KMS-11 (cell line): ENCODE results near the gene SCLT1.
"Not testable (repeated sequence)": the region's sequence is repeated elsewhere in the genome, so short reads cannot be mapped to it uniquely, and the experiment has no call there.

Source experiments
- H2AFZ ChIP-seq: fragments of 200-600 bp; sonication (generic); 2 replicates; pipeline ENCODE4 v1.6.1; 2016; ENCODE audit warnings: antibody characterized with exemption, mixed run types, low read depth
- H3K27ac ChIP-seq: fragments of 200-600 bp; sonication (generic); 2 replicates; pipeline ENCODE4 v1.6.1; 2016; ENCODE audit warnings: mild to moderate bottlenecking, mixed run types
- H3K27me3 ChIP-seq: fragments of 200-600 bp; sonication (generic); 2 replicates; pipeline ENCODE4 v1.6.1; 2017; ENCODE audit warnings: mild to moderate bottlenecking, low read depth, mixed run types, moderate library complexity; ENCODE audit not compliant: insufficient read depth
- H3K36me3 ChIP-seq: fragments of 200-600 bp; sonication (generic); 2 replicates; pipeline ENCODE4 v1.6.1; 2017; ENCODE audit warnings: mild to moderate bottlenecking, mixed run types; ENCODE audit not compliant: insufficient read depth
- H3K4me1 ChIP-seq: fragments of 200-600 bp; sonication (generic); 2 replicates; pipeline ENCODE4 v1.6.1; 2016; ENCODE audit warnings: mild to moderate bottlenecking, low read depth, mixed run types; ENCODE audit not compliant: poor library complexity, severe bottlenecking
- H3K4me2 ChIP-seq: fragments of 200-600 bp; sonication (generic); 2 replicates; pipeline ENCODE4 v1.7.0; 2016; ENCODE audit warnings: mild to moderate bottlenecking, mixed run types
- H3K4me3 ChIP-seq: fragments of 200-600 bp; sonication (generic); IDR thresholded peaks from 2 replicates; pipeline ENCODE4 v1.6.1; 2017; ENCODE audit warnings: low read depth, low read length, mixed read lengths; ENCODE audit not compliant: insufficient read depth
- H3K79me2 ChIP-seq: fragments of 200-600 bp; sonication (generic); 2 replicates; pipeline ENCODE4 v1.6.1; 2016; ENCODE audit warnings: low read depth, mixed run types; ENCODE audit not compliant: insufficient read depth
- H3K9ac ChIP-seq: fragments of 200-600 bp; sonication (generic); 2 replicates; pipeline ENCODE4 v1.6.1; 2016; ENCODE audit warnings: mild to moderate bottlenecking, mixed run types
- H4K20me1 ChIP-seq: fragments of 200-600 bp; sonication (generic); 2 replicates; pipeline ENCODE4 v1.6.1; 2016; ENCODE audit warnings: mild to moderate bottlenecking, mixed run types; ENCODE audit not compliant: insufficient read depth
- CTCF ChIP-seq: fragments of 200-600 bp; sonication (generic); conservative IDR thresholded peaks from 2 replicates; pipeline ENCODE4 v1.6.1; 2017; ENCODE audit warnings: low read depth, mild to moderate bottlenecking, antibody characterized with exemption, low read length, moderate library complexity, mixed read lengths

Gene SCLT1

GRCh38 chr4:129077326-129077725, 16.0 kb downstream of the SCLT1 start:
- Histone ChIP-seq H3K27ac (no peak overlapping the region), H3K36me3 (peaks cover 6% of the 10 kb centered on the region; the same call in 1 of the 2 replicates), H3K27me3 (no peaks in the 10 kb centered on the region), H4K20me1 (no peaks in the 10 kb centered on the region), H3K9ac (no peak overlapping the region), H3K4me3 (no peak overlapping the region), H3K4me2 (no peak overlapping the region), H2AFZ (no peak overlapping the region), H3K79me2 (peaks cover 3% of the 10 kb centered on the region; the same call in 1 of the 2 replicates), H3K4me1 (peaks cover 2% of the 10 kb centered on the region)
- TF ChIP-seq CTCF, result no peak

- H4K20me1 ChIP-seq, H3K36me3 ChIP-seq, H3K79me2 ChIP-seq, H3K4me2 ChIP-seq, H3K27ac ChIP-seq, H3K4me3 ChIP-seq, H2AFZ ChIP-seq, H3K27me3 ChIP-seq, H3K4me1 ChIP-seq, H3K9ac ChIP-seq: not testable (repeated sequence)
Measured at GRCh38 chr4:129069537-129069936, 23.8 kb downstream of the SCLT1 start.

- no peaks in the 10 kb centered on the region for H4K20me1 ChIP-seq
- H3K4me1 ChIP-seq, result peaks cover 9% of the 10 kb centered on the region
- H3K4me3 ChIP-seq, result no peak overlapping the region
- H3K9ac ChIP-seq, result no peak overlapping the region
- H3K4me2 ChIP-seq, result no peak overlapping the region
- H3K27me3 ChIP-seq, result no peaks in the 10 kb centered on the region
- TF ChIP-seq CTCF, result no peak
- H2AFZ ChIP-seq, result no peak overlapping the region
- no peaks in the 10 kb centered on the region for H3K79me2 ChIP-seq
- no peak overlapping the region for H3K27ac ChIP-seq
- no peaks in the 10 kb centered on the region; the same call in 1 of the 2 replicates for H3K36me3 ChIP-seq
Measured at GRCh38 chr4:129064717-129065116, 28.6 kb downstream of the SCLT1 start.

GRCh38 chr4:129063640-129064039, 29.7 kb downstream of the SCLT1 start:
- H2AFZ ChIP-seq, result no peak overlapping the region
- no peak overlapping the region for H3K4me3 ChIP-seq
- no peaks in the 10 kb centered on the region for H4K20me1 ChIP-seq
- H3K79me2 ChIP-seq, result no peaks in the 10 kb centered on the region
- no peaks in the 10 kb centered on the region; the same call in 1 of the 2 replicates for H3K36me3 ChIP-seq
- H3K4me1 ChIP-seq, result peaks cover 9% of the 10 kb centered on the region
- no peak for TF ChIP-seq CTCF
- no peak overlapping the region for H3K9ac ChIP-seq
- no peak overlapping the region for H3K4me2 ChIP-seq
- no peak overlapping the region for H3K27ac ChIP-seq
- H3K27me3 ChIP-seq, result no peaks in the 10 kb centered on the region

- Histone ChIP-seq H3K4me1 (peaks cover 9% of the 10 kb centered on the region), H3K36me3 (no peaks in the 10 kb centered on the region; the same call in 1 of the 2 replicates), H3K27ac (no peak overlapping the region), H4K20me1 (no peaks in the 10 kb centered on the region), H2AFZ (no peak overlapping the region), H3K4me3 (no peak overlapping the region), H3K4me2 (no peak overlapping the region), H3K9ac (no peak overlapping the region), H3K27me3 (no peaks in the 10 kb centered on the region), H3K79me2 (no peaks in the 10 kb centered on the region)
- no peak for TF ChIP-seq CTCF
Measured at GRCh38 chr4:129062580-129062979, 30.8 kb downstream of the SCLT1 start.
